ENCODE measurements around the gene SAP30BP. TPM values are rescaled to one million over a fixed set of nuclear protein-coding genes. Genes with fewer than 3 reads are reported as not detected.
A peak's percentile ranks its signal among the peaks of the same experiment; 100 is the strongest.

Gene SAP30BP
- total and polyA plus RNA-seq, 8 donors, result 22.4 to 106 (median 37.7) TPM

GRCh38 chr17:75731716-75732498, 64.8 kb downstream of the SAP30BP start:
- Histone ChIP-seq H3K27ac (no peak overlapping the region), H3K27me3 (no peaks in the 10 kb centered on the region), H3K36me3 (peaks cover 0 to 13% (median 0%) of the 10 kb centered on the region in 3 donors), H3K4me3 (no peak overlapping the region), H3K4me1 (no peaks in the 10 kb centered on the region), H3K9me3 (no peaks in the 10 kb centered on the region)
- ATAC-seq (peak in 1 of 4 donors; percentile 8), FAIRE-seq (no peak), DNase-seq (peak in 1 of 6 donors; percentile 49)
- intact Hi-C loops (cut with DNase I), result no loop called here
- no peak for TF ChIP-seq CTCF (IDR thresholded peaks at IDR 0.05)
- WGBS, 2 donors, result 89 to 95% methylated on average over 31 of the region's 31 CpGs

- Histone ChIP-seq H3K4me3 (no peak overlapping the region), H3K27me3 (no peaks in the 10 kb centered on the region), H3K36me3 (peaks cover 0 to 13% (median 0%) of the 10 kb centered on the region in 3 donors), H3K9me3 (no peaks in the 10 kb centered on the region), H3K27ac (no peak overlapping the region), H3K4me1 (no peaks in the 10 kb centered on the region)
- 94 to 95% methylated on average over 18 of the region's 18 CpGs for WGBS, 2 donors
- TF ChIP-seq CTCF (IDR thresholded peaks at IDR 0.05), result no peak
- intact Hi-C loops (cut with DNase I), result no loop called here
- FAIRE-seq (no peak), ATAC-seq (no peak), DNase-seq (peak in 1 of 6 donors; percentile 49)
These were observed 66.3 kb downstream of the SAP30BP start for GRCh38 chr17:75733471-75733870.

GRCh38 chr17:75734674-75735294, 67.6 kb downstream of the SAP30BP start:
- 72 to 81% methylated on average over 4 of the region's 4 CpGs for WGBS, 2 donors
- no peaks in the 10 kb centered on the region for H3K27me3 ChIP-seq
- ATAC-seq (no peak), DNase-seq (no peak), FAIRE-seq (no peak)
- peaks cover 0 to 8% (median 0%) of the 10 kb centered on the region in 3 donors for H3K36me3 ChIP-seq
- no peak overlapping the region for H3K27ac ChIP-seq
- H3K4me1 ChIP-seq, result no peaks in the 10 kb centered on the region
- intact Hi-C loops (cut with DNase I), result no loop called here
- no peak for TF ChIP-seq CTCF (IDR thresholded peaks at IDR 0.05)
- no peaks in the 10 kb centered on the region for H3K9me3 ChIP-seq
- H3K4me3 ChIP-seq, result no peak overlapping the region

GRCh38 chr17:75736173-75736835, 69.2 kb downstream of the SAP30BP start:
- peak in 1 of 6 donors; percentile 55 for DNase-seq
- Histone ChIP-seq H3K4me1 (no peaks in the 10 kb centered on the region), H3K27ac (no peak overlapping the region), H3K27me3 (no peaks in the 10 kb centered on the region), H3K4me3 (no peak overlapping the region), H3K9me3 (no peaks in the 10 kb centered on the region), H3K36me3 (peaks cover 0 to 7% (median 0%) of the 10 kb centered on the region in 3 donors)
- intact Hi-C loops (cut with DNase I), result no loop called here
- no peak for TF ChIP-seq CTCF (IDR thresholded peaks at IDR 0.05)
- no peak for FAIRE-seq
- no peak for ATAC-seq
- 84 to 91% methylated on average over 26 of the region's 26 CpGs for WGBS, 2 donors
